ENCODE data around the gene CDH16. TPM values are rescaled to one million over a fixed set of nuclear protein-coding genes. Genes with fewer than 3 reads are reported as not detected.
A peak's percentile ranks its signal among the peaks of the same experiment; 100 is the strongest.

Gene CDH16, protein sequence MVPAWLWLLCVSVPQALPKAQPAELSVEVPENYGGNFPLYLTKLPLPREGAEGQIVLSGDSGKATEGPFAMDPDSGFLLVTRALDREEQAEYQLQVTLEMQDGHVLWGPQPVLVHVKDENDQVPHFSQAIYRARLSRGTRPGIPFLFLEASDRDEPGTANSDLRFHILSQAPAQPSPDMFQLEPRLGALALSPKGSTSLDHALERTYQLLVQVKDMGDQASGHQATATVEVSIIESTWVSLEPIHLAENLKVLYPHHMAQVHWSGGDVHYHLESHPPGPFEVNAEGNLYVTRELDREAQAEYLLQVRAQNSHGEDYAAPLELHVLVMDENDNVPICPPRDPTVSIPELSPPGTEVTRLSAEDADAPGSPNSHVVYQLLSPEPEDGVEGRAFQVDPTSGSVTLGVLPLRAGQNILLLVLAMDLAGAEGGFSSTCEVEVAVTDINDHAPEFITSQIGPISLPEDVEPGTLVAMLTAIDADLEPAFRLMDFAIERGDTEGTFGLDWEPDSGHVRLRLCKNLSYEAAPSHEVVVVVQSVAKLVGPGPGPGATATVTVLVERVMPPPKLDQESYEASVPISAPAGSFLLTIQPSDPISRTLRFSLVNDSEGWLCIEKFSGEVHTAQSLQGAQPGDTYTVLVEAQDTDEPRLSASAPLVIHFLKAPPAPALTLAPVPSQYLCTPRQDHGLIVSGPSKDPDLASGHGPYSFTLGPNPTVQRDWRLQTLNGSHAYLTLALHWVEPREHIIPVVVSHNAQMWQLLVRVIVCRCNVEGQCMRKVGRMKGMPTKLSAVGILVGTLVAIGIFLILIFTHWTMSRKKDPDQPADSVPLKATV
- not detected for total RNA-seq

DNA sequence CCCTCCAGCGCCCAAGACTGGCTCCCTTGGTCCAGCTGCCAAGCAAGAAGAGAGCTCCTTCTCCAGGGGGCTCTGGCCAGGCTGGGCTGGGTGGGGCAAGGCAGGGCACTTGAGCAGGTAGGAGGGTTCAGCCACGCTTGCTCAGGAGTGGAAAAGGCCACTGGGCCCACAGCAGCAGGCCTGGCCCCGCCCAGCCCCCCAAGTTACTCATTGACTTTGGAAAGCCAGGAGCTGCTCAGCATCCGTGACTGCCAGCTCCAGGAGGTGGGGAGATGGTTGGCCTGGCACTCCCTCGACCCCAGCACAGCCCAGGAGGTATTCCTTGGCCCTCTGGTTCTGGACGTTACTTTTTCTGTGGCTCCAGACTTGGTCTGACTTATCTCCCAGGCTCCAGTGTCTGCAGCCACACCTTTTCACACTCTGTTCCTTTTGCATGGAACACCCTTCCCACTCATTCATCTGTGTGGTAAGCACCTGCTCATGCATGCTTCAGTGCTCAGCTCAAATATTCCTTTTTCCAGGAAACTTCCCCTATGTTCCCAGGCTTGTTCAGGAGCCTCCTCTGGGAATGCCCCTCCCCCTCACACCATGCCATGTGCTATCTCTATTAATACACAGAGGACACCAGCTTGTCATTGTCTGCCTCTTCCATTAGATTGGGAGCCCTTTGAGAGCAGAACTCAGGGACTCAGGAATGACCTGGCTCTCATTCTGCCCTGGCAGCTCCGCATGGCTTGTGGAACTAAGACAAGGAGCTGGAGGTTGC lies at the start of gene CDH16:
CDH16 (minus strand) TSS at position 83 of the 766 bp plus-strand sequence. CDS start 820 bp downstream, outside the sequence.
- H3K27me3 ChIP-seq, result peaks cover 3% of the 10 kb centered on the region
- H3K4me3 ChIP-seq, result no peak within 1 kb of the TSS
- peak within 1 kb of the TSS in 3 of 4 donors; percentile 81 to 92 (median 87) for H3K27ac ChIP-seq
- H3K36me3 ChIP-seq, result peaks cover 0 to 8% of the 10 kb centered on the region in 2 donors
- 80% methylated on average over 1 of the region's 7 CpGs; no CpG with 5 or more reads in 1 of the 2 donors for WGBS, 2 donors (ENCODE audit: low coverage in 1 of 2)
- H3K4me1 ChIP-seq, result peaks cover 2 to 55% (median 19%) of the 10 kb centered on the region in 3 donors
- H3K9me3 ChIP-seq, result no peaks in the 10 kb centered on the region
- TF ChIP-seq, protein P1, sequence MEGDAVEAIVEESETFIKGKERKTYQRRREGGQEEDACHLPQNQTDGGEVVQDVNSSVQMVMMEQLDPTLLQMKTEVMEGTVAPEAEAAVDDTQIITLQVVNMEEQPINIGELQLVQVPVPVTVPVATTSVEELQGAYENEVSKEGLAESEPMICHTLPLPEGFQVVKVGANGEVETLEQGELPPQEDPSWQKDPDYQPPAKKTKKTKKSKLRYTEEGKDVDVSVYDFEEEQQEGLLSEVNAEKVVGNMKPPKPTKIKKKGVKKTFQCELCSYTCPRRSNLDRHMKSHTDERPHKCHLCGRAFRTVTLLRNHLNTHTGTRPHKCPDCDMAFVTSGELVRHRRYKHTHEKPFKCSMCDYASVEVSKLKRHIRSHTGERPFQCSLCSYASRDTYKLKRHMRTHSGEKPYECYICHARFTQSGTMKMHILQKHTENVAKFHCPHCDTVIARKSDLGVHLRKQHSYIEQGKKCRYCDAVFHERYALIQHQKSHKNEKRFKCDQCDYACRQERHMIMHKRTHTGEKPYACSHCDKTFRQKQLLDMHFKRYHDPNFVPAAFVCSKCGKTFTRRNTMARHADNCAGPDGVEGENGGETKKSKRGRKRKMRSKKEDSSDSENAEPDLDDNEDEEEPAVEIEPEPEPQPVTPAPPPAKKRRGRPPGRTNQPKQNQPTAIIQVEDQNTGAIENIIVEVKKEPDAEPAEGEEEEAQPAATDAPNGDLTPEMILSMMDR (IDR thresholded peaks at IDR 0.05), result no peak
- TF ChIP-seq POLR2AphosphoS5 (IDR thresholded peaks at IDR 0.05), result no peak
- TF ChIP-seq POLR2A (IDR thresholded peaks at IDR 0.05), result no peak
- no peak for TF ChIP-seq EP300 (IDR thresholded peaks at IDR 0.05)
- no peak for ATAC-seq

DNA sequence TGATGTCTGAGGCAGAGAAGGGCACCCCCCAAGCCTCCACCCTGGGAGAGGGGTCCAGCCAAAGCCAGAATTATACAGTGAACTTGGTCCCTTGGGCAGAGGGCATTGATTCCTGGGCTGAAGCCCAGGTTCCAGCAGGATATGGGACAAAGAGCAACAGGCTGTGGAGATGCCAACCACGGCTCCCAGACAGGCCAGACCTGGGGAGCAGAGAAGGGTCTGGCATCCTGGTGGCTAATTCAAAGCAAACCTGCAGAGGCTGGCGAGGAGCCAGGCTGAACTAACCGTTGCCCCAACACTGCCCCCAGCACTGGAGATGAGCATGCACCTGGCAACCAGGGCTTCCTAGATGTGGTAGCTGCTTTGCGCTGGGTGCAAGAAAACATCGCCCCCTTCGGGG lies 45.4 kb upstream of the CDH16 start:
- H3K9me3 ChIP-seq, result no peaks in the 10 kb centered on the region
- H3K4me1 ChIP-seq, result no peaks in the 10 kb centered on the region
- TF ChIP-seq, protein P1 (IDR thresholded peaks at IDR 0.05), result no peak
- TF ChIP-seq POLR2A (IDR thresholded peaks at IDR 0.05) (no peak), POLR2AphosphoS5 (IDR thresholded peaks at IDR 0.05) (no peak), EP300 (IDR thresholded peaks at IDR 0.05) (no peak)
- WGBS, 2 donors (ENCODE audit: low coverage in 1 of 2), result 31% methylated on average over 3 of the region's 6 CpGs; no CpG with 5 or more reads in 1 of the 2 donors
- H3K27ac ChIP-seq, result no peak overlapping the region
- no peak overlapping the region for H3K4me3 ChIP-seq
- no peaks in the 10 kb centered on the region for H3K36me3 ChIP-seq
- no peak for ATAC-seq
- H3K27me3 ChIP-seq, result peaks cover 19% of the 10 kb centered on the region

DNA sequence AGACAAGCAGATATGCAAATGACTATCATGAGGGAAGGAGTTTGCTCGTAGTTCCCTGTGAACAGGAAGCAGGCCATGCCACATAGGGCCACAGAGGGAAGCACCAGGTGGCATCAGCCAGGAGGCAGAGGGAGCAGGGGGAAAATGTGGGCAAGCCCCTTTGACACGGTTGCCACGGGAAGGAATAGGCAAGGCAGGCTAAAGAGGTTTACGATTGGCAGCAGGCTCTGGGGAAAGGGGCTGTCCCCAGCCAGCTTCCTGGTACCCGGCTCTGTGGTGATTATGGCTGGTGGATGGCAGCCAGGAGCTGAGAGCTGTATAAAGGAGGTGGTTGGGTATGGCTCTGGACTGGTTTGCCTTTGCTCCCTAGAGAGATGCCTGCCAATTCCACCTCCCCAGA lies 43.2 kb upstream of the CDH16 start:
- Histone ChIP-seq H3K27me3 (peaks cover 19% of the 10 kb centered on the region), H3K36me3 (no peaks in the 10 kb centered on the region), H3K27ac (no peak overlapping the region), H3K9me3 (no peaks in the 10 kb centered on the region), H3K4me1 (no peaks in the 10 kb centered on the region), H3K4me3 (no peak overlapping the region)
- TF ChIP-seq POLR2A (IDR thresholded peaks at IDR 0.05) (no peak), POLR2AphosphoS5 (IDR thresholded peaks at IDR 0.05) (no peak), EP300 (IDR thresholded peaks at IDR 0.05) (no peak)
- TF ChIP-seq, protein P1 (IDR thresholded peaks at IDR 0.05), result no peak
- WGBS, 2 donors (ENCODE audit: low coverage in 1 of 2), result 67 to 86% methylated on average over 3 of the region's 5 CpGs
- no peak for ATAC-seq

DNA sequence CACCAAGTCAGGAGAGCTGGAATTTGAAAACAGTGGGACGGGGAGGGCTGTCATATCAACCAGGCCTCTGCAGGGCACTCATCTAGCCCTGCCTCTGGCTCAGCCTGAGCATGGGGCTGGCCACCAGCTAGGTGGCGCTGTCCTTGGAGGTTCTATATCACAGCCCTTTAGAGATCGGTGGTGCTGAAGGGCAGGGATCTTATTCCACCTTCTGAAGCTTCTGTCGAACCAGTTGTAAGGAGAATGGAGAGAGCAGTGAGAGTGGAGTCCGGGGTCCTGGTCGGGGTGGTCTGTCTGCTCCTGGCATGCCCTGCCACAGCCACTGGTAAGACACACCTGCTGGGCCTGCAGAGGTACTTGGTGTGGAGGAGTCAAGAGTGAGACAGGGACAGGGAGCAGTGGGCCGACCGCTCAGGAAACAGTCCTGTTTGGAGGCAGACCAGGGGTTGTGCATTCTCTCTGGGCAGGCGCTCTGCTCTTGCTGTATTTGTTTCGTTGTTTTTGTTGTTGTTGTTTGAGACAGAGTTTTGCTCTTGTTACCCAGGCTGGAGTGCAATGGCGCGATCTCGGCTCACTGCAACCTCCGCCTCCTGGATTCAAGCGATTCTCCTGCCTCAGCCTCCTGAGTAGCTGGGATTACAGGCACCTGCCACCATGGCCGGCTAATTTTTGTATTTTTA lies 42.5 kb upstream of the CDH16 start, which contains the start of gene CES3:
CES3 (plus strand) TSS at position 202 of the 680 bp plus-strand sequence; CDS start at position 244, 42 bp downstream.
- WGBS, 2 donors (ENCODE audit: low coverage in 1 of 2), result 68 to 94% methylated on average over 3 to 7 of the region's 16 CpGs
- no peak within 1 kb of the TSS for H3K27ac ChIP-seq
- no peaks in the 10 kb centered on the region for H3K9me3 ChIP-seq
- peak; percentile 65 for ATAC-seq
- H3K27me3 ChIP-seq, result peaks cover 19% of the 10 kb centered on the region
- H3K36me3 ChIP-seq, result no peaks in the 10 kb centered on the region
- TF ChIP-seq, protein P1 (IDR thresholded peaks at IDR 0.05), result peak in 3 of 4 experiments; percentile 18 to 57 (median 48)
- no peak for TF ChIP-seq EP300 (IDR thresholded peaks at IDR 0.05)
- no peaks in the 10 kb centered on the region for H3K4me1 ChIP-seq
- no peak within 1 kb of the TSS for H3K4me3 ChIP-seq

Measured in gastroesophageal sphincter (tissue), 4 donors.